ENCODE measurements around the gene ZBTB20.
"Not testable (repeated sequence)": the region's sequence is repeated elsewhere in the genome, so short reads cannot be mapped to it uniquely, and the experiment has no call there.

The ZBTB20 gene

GRCh38 chr3:114690911-114691310 is 456.2 kb downstream of the ZBTB20 start:
- in situ Hi-C loops (cut with MboI; ENCODE audit: low pct_unique_long_range_greater_than_20kb, low sequenced_read_pairs, unreplicated experiment) = no loop called here
- no peak for DNase-seq (ENCODE audit: low spot score)
- no peak for TF ChIP-seq CTCF (IDR thresholded peaks at IDR 0.05; ENCODE audit: extremely low read depth, insufficient read depth, missing control alignments)

- in situ Hi-C loops (cut with MboI; ENCODE audit: low pct_unique_long_range_greater_than_20kb, low sequenced_read_pairs, unreplicated experiment) = no loop called here
- TF ChIP-seq CTCF (IDR thresholded peaks at IDR 0.05; ENCODE audit: extremely low read depth, insufficient read depth, missing control alignments) = no peak
- no peak for DNase-seq (ENCODE audit: low spot score)
Measured at GRCh38 chr3:114687151-114687550, 459.9 kb downstream of the ZBTB20 start.

GRCh38 chr3:114686621-114687020 is 460.5 kb downstream of the ZBTB20 start:
- in situ Hi-C loops (cut with MboI; ENCODE audit: low pct_unique_long_range_greater_than_20kb, low sequenced_read_pairs, unreplicated experiment) = no loop called here
- DNase-seq (ENCODE audit: low spot score) = no peak
- no peak for TF ChIP-seq CTCF (IDR thresholded peaks at IDR 0.05; ENCODE audit: extremely low read depth, insufficient read depth, missing control alignments)

- DNase-seq (ENCODE audit: low spot score) = no peak
- in situ Hi-C loops (cut with MboI; ENCODE audit: low pct_unique_long_range_greater_than_20kb, low sequenced_read_pairs, unreplicated experiment) = no loop called here
- TF ChIP-seq CTCF (IDR thresholded peaks at IDR 0.05; ENCODE audit: extremely low read depth, insufficient read depth, missing control alignments) = no peak
Measured at GRCh38 chr3:114685161-114685560, 461.9 kb downstream of the ZBTB20 start.

GRCh38 chr3:114680299-114680698 is 466.8 kb downstream of the ZBTB20 start:
- TF ChIP-seq CTCF (IDR thresholded peaks at IDR 0.05; ENCODE audit: extremely low read depth, insufficient read depth, missing control alignments) = no peak
- no peak for DNase-seq (ENCODE audit: low spot score)
- in situ Hi-C loops (cut with MboI; ENCODE audit: low pct_unique_long_range_greater_than_20kb, low sequenced_read_pairs, unreplicated experiment) = no loop called here

GRCh38 chr3:114679773-114680172 is 467.3 kb downstream of the ZBTB20 start:
- DNase-seq (ENCODE audit: low spot score); in situ Hi-C loops (cut with MboI; ENCODE audit: low pct_unique_long_range_greater_than_20kb, low sequenced_read_pairs, unreplicated experiment): not testable (repeated sequence)

GRCh38 chr3:114675104-114675503 is 472.0 kb downstream of the ZBTB20 start:
- DNase-seq (ENCODE audit: low spot score) = no peak
- in situ Hi-C loops (cut with MboI; ENCODE audit: low pct_unique_long_range_greater_than_20kb, low sequenced_read_pairs, unreplicated experiment) = no loop called here
- no peak for TF ChIP-seq CTCF (IDR thresholded peaks at IDR 0.05; ENCODE audit: extremely low read depth, insufficient read depth, missing control alignments)
